ENCODE measurements around the gene MKNK2. TPM values are rescaled to one million over a fixed set of nuclear protein-coding genes. Genes with fewer than 3 reads are reported as not detected.

Gene MKNK2
- total RNA-seq, 2 donors from 2014 or later: 211 to 261 TPM

DNA sequence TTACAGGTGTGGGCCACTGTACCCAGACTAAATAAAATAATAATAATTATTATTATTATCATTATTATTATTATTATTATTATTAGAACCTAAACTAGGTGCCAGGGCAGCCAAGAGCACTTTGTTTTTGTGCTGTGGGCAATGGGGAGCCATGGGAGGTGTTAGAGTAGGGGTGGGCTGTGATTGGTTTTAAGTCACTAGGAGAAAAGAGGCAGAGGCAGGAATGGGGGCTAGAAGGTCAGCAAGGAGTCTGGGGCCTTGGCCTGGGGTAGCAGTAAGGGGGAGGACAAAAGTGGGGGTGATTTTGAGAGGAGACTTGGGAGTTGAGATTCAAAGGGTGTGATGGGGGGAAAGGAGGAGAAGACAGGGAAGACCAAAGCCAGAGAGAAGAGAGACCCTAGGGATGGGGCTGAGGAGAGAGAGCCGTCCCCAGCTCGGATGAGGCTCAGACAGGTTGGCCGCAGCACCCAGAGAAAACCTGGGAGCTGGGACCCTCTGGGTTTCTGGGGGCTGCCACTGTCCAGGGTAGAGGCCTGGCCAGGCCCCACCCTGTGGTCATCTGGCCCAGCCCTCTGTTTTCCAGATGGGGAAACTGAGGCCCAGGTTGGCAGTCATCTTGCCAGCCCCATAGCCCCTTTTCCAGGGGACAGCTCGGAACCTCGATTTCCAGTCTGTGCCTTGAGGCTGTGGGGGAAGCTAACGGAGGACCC is 17.8 kb downstream of the MKNK2 start:
- Mint-ChIP-seq H3K9me3 (peaks cover 0 to 5% of the 10 kb centered on the region in 2 donors), H3K27ac (peak overlapping the region in 1 of 2 donors; percentile 92), H3K36me3 (peaks cover 0 to 7% of the 10 kb centered on the region in 2 donors)
- ATAC-seq (no peak), DNase-seq (ENCODE audit: low spot score in 2 of 2) (no peak)

DNA sequence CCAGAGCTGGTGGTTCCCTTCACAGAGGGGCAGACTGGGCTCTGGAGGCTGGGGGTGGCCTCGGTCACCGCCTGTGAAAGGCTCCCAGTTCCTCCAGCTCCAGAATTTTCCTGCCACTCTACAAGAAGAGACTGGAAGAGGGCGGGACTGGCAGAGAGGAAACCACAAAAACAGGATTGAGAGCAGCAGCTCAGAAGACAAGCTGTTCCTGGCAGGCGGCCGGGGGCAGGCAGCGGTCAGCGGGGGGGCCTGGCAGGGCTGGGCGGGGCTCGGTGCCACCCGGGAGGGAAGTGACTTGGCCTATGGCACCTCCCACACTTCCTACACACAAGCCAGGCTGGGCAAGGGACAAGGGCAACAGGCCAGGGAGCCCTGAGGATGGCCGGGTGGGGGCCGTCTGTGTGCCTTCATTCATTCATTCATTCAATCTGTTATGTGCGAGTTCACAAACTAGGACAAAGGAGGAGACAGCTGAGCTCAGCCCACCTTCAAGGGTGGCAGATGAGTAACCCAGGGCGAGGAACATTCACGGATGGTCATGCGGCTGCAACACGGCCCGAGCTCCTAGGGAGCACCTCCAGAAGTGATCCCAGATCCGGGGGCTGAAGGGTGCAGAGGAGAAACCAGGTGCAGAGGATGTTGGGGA is 18.6 kb downstream of the MKNK2 start:
- Mint-ChIP-seq H3K36me3 (peaks cover 0 to 7% of the 10 kb centered on the region in 2 donors), H3K9me3 (peaks cover 0 to 5% of the 10 kb centered on the region in 2 donors), H3K27ac (peak overlapping the region; percentile 92 to 93)
- ATAC-seq: peak; percentile 48 to 76
- DNase-seq (ENCODE audit: low spot score in 2 of 2): no peak

GRCh38 chr19:2027361-2027760 is 23.7 kb downstream of the MKNK2 start:
- Mint-ChIP-seq H3K9me3 (no peaks in the 10 kb centered on the region), H3K36me3 (peaks cover 0 to 5% of the 10 kb centered on the region in 2 donors)

GRCh38 chr19:2026770-2027169 is 24.3 kb downstream of the MKNK2 start:
- Mint-ChIP-seq H3K27ac (no peak overlapping the region), H3K9me3 (no peaks in the 10 kb centered on the region), H3K36me3 (peaks cover 0 to 5% of the 10 kb centered on the region in 2 donors)
- ATAC-seq (no peak), DNase-seq (ENCODE audit: low spot score in 2 of 2) (no peak)

More at GRCh38 chr19:2027361-2027760, 23.7 kb downstream of the MKNK2 start:
- DNase-seq (ENCODE audit: low spot score in 2 of 2): no peak
- no peak overlapping the region for H3K27ac Mint-ChIP-seq
- no peak for ATAC-seq

- no peak for ATAC-seq
- Mint-ChIP-seq H3K36me3 (peaks cover 0 to 5% of the 10 kb centered on the region in 2 donors), H3K27ac (peak overlapping the region in 1 of 2 donors; percentile 25), H3K9me3 (no peaks in the 10 kb centered on the region)
- no peak for DNase-seq (ENCODE audit: low spot score in 2 of 2)
These were observed 28.8 kb downstream of the MKNK2 start for GRCh38 chr19:2022289-2022688.

- H3K9me3 Mint-ChIP-seq: no peaks in the 10 kb centered on the region
- H3K27ac Mint-ChIP-seq: peak overlapping the region in 1 of 2 donors; percentile 16
- DNase-seq (ENCODE audit: low spot score in 2 of 2) (no peak), ATAC-seq (no peak)
- peaks cover 0 to 5% of the 10 kb centered on the region in 2 donors for H3K36me3 Mint-ChIP-seq
These were observed 29.4 kb downstream of the MKNK2 start for GRCh38 chr19:2021453-2022140.

GRCh38 chr19:2018752-2019151 is 32.3 kb downstream of the MKNK2 start:
- ATAC-seq (no peak), DNase-seq (ENCODE audit: low spot score in 2 of 2) (no peak)
- H3K36me3 Mint-ChIP-seq: no peaks in the 10 kb centered on the region

GRCh38 chr19:2016041-2016807 is 34.8 kb downstream of the MKNK2 start:
- peak; percentile 76 to 78 for ATAC-seq
- DNase-seq (ENCODE audit: low spot score in 2 of 2): peak in 1 of 2 donors; percentile 58
- H3K9me3 Mint-ChIP-seq: no peaks in the 10 kb centered on the region
- H3K27ac Mint-ChIP-seq: no peak overlapping the region
- peaks cover 0 to 10% of the 10 kb centered on the region in 2 donors for H3K36me3 Mint-ChIP-seq

More at GRCh38 chr19:2018752-2019151, 32.3 kb downstream of the MKNK2 start:
- Mint-ChIP-seq H3K27ac (no peak overlapping the region), H3K9me3 (no peaks in the 10 kb centered on the region)

- H3K27ac Mint-ChIP-seq: no peak within 1 kb of the TSS
- DNase-seq (ENCODE audit: low spot score in 2 of 2) (peak in 1 of 2 donors; percentile 51), ATAC-seq (peak in 1 of 2 donors; percentile 23)
- no peaks in the 10 kb centered on the region for H3K9me3 Mint-ChIP-seq
- H3K36me3 Mint-ChIP-seq: peaks cover 0 to 16% of the 10 kb centered on the region in 2 donors
These were observed 35.5 kb downstream of the MKNK2 start, which contains the start of gene BTBD2 for GRCh38 chr19:2015608-2015950. Gene BTBD2 (minus strand): TSS chr19:2015714. CDS start chr19:2015703, 11 bp downstream.

DNA sequence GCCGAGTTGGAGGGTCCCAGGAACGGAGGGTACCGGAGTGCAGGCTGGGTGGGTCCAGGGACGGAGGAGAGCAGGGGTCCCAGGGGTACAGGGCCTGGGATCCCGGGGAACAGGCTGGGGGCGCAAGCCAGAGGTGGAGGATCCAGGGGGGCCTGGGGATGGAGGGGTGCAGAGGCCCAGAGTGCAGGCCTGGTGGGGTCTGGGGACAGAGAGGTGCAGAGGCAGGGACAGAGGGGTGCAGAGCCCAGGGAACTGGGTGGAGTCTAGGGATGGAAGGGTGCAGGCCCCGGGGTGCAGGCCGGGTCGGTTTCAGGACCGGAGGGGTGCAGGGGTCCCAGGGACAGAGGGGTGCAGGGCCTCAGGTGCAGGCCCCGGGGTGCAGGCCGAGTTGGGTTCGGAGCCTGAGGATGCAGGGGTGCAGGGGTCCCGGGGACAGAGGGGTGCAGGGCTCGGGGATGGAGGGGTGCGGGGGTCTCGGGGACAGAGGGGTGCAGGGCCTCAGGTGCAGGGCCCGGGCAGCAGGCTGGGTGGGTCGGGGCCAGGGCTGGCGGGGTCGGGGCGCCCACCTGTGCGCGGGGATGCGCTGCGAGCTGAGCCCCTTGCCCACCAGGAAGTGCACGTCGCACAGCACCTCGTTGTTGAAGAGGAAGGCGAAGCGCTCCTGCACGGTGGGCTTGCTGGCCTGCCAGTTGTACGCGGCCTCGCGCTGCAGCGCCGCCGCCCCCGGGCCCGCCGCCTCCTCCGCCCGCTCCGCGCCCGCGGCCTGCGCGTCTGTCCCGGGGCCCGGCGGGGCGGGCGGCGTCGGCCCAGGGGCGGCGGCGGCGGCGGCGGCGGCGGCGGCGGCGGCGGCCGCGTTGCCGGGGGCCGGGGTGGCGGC is 36.1 kb downstream of the MKNK2 start:
- peaks cover 0 to 19% of the 10 kb centered on the region in 2 donors for H3K36me3 Mint-ChIP-seq
- peak in 1 of 2 donors; percentile 46 for DNase-seq (ENCODE audit: low spot score in 2 of 2)
- H3K27ac Mint-ChIP-seq: no peak overlapping the region
- ATAC-seq: peak; percentile 39 to 54
- H3K9me3 Mint-ChIP-seq: no peaks in the 10 kb centered on the region

DNA sequence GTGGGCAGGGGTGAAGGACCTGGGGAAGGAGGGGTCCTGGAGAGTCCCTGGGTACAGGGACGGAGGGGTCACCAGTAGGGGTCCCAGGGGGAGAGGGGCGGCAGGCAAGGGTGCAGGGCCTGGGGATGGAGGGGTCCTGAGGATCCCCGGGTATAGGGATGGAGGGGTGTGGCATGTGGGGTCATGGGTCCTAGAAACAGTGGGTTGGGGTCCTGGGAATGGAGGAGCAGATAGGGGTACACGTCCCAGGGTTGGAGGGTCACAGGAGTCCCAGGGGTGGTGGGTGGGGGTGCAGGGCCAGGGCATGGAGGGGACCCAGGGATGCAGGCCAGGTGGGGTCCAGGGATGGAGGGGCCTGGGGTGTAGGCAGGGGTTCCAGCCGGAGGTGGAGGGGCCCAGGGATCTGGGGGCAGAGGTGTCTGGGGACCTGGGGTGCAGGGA is 36.9 kb downstream of the MKNK2 start:
- DNase-seq (ENCODE audit: low spot score in 2 of 2) (no peak), ATAC-seq (no peak)
- Mint-ChIP-seq H3K36me3 (peaks cover 0 to 19% of the 10 kb centered on the region in 2 donors), H3K27ac (no peak overlapping the region), H3K9me3 (no peaks in the 10 kb centered on the region)

DNA sequence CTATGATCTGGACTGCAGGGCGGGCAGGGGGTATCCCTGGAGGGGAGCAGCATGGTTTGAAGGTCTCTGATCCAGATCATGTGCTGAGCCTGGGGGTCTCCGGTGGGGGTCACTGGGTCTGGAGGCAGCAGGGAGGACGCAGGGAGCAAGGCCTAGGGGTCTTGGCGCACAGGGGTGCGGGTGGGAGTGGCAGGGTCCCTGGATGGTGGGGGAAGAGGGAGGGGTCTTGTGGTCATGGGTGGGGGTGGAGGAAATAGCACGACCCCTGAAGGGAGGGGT is 37.4 kb downstream of the MKNK2 start:
- Mint-ChIP-seq H3K9me3 (no peaks in the 10 kb centered on the region), H3K27ac (no peak overlapping the region), H3K36me3 (peaks cover 0 to 19% of the 10 kb centered on the region in 2 donors)
- ATAC-seq: no peak
- no peak for DNase-seq (ENCODE audit: low spot score in 2 of 2)

DNA sequence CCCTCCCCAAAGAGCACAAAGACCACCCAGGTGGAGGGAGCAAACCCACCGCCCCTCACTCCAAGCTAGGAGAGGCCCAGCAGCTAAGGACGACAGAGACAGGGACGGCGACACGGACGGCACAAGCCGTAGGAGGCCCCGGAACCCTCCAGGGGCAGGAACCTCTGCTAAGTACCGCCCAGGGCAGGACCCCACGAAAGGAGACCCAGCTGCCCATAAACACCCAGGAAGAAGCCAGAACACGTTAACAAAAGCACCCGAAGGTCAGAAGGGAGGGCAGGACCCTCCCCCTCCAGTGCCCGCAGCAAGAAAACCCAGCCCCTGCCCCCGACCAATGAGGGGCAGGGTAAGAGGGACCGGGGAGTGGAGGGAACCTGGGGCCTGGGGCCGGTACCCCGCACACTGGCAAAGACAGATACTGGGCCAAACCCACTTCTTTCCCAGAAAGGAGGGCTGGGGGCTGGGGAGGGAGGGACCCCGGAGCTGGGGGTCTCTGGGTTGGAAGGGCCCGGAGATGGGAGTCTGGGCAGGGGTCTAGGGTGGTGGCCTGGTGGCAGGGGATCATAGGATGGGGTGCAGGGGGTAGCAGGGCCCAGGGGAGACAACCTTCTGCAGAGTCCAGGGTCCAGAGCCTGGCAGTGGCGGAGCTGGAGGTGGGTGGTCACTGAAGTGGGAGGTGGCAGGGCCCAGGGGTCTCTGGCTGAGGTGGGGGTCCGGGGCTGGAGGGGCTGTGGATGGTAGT is 37.9 kb downstream of the MKNK2 start:
- peaks cover 0 to 19% of the 10 kb centered on the region in 2 donors for H3K36me3 Mint-ChIP-seq
- no peak for DNase-seq (ENCODE audit: low spot score in 2 of 2)
- no peak for ATAC-seq
- H3K9me3 Mint-ChIP-seq: no peaks in the 10 kb centered on the region
- H3K27ac Mint-ChIP-seq: peak overlapping the region in 1 of 2 donors; percentile 67

GRCh38 chr19:2011169-2011568 is 39.9 kb downstream of the MKNK2 start:
- ATAC-seq (no peak), DNase-seq (ENCODE audit: low spot score in 2 of 2) (no peak)
- H3K27ac Mint-ChIP-seq: peak overlapping the region in 1 of 2 donors; percentile 51
- peaks cover 0 to 19% of the 10 kb centered on the region in 2 donors for H3K36me3 Mint-ChIP-seq
- no peaks in the 10 kb centered on the region for H3K9me3 Mint-ChIP-seq

- DNase-seq (ENCODE audit: low spot score in 2 of 2): no peak
- H3K9me3 Mint-ChIP-seq: no peaks in the 10 kb centered on the region
- peak overlapping the region in 1 of 2 donors; percentile 51 for H3K27ac Mint-ChIP-seq
- ATAC-seq: no peak
- peaks cover 0 to 19% of the 10 kb centered on the region in 2 donors for H3K36me3 Mint-ChIP-seq
These were observed 40.8 kb downstream of the MKNK2 start for GRCh38 chr19:2010135-2010668.

Data from activated naive CD4-positive, alpha-beta T cell treated with anti-CD3 and anti-CD28 coated beads, Interleukin-2, amount 50 U/mL, for 72 hours (primary cell).